GM12878 (cell line): ENCODE results near the gene AKAP8. TPM values are rescaled to one million over a fixed set of nuclear protein-coding genes. Genes with fewer than 3 reads are reported as not detected.
A peak's percentile ranks its signal among the peaks of the same experiment; 100 is the strongest.

Experiments
- ASH2L ChIP-seq: fragments of 300-600, 200-600 bp; sonication (generic); IDR thresholded peaks from 2 replicates; pipeline ENCODE4 v1.6.1; 2017; ENCODE audit warnings: low read depth, mild to moderate bottlenecking, borderline replicate concordance
- CREB1 ChIP-seq: IDR thresholded peaks from 2 replicates; pipeline ENCODE4 v1.6.1; 2012; ENCODE audit warnings: low read depth, mild to moderate bottlenecking, inconsistent platforms
- IRF4 ChIP-seq: IDR thresholded peaks from 2 replicates; pipeline ENCODE4 v1.6.1; 2011; ENCODE audit warnings: low read depth, low read length
- MXI1 ChIP-seq: fragments of 150-350 bp; IDR thresholded peaks from 2 replicates; pipeline ENCODE4 v1.6.1; 2011; ENCODE audit warnings: low read depth, mild to moderate bottlenecking, inconsistent platforms, low read length, improper control_type of control experiment
- SIN3A ChIP-seq: IDR thresholded peaks from 2 replicates; pipeline ENCODE4 v1.6.1; 2012; ENCODE audit warnings: low read depth, low read length, improper control_type of control experiment
- SMC3 ChIP-seq: IDR thresholded peaks from 2 replicates; pipeline ENCODE4 v1.6.1; 2011; ENCODE audit warnings: low read length, improper control_type of control experiment, borderline replicate concordance
- STAT3 ChIP-seq: IDR thresholded peaks from 2 replicates; pipeline ENCODE4 v1.6.1; 2011; ENCODE audit warnings: low read depth, low read length, improper control_type of control experiment
- SUPT20H ChIP-seq: IDR thresholded peaks from 2 replicates; pipeline ENCODE4 v1.6.1; 2011; ENCODE audit warnings: low read depth, mild to moderate bottlenecking, low read length, moderate library complexity, borderline replicate concordance; ENCODE audit not compliant: control insufficient read depth
- TAF1 ChIP-seq: IDR thresholded peaks from 2 replicates; pipeline ENCODE4 v1.6.1; 2011; ENCODE audit warnings: mild to moderate bottlenecking, low read depth, low read length, borderline replicate concordance
- TCF3 ChIP-seq: IDR thresholded peaks from 2 replicates; pipeline ENCODE4 v1.6.1; 2012; ENCODE audit warnings: low read depth, mild to moderate bottlenecking, low read length, borderline replicate concordance; ENCODE audit not compliant: insufficient read depth
- polyA plus RNA-seq, 11 experiments: library from polyadenylated mRNA; depleted of rRNA in 4 of 11; unstranded in 6 of 11; stranded (reverse) in 5 of 11; fragments of >200 nt; fragmentation: Nextera tagmentation in 4 of 11; fragmentation: Illumina TruSeq in 1 of 11; extraction: Ambion mirVana in 4 of 11; extraction: Trizol in 1 of 11; gene quantifications; 1 replicate in 1 of 11; 2 replicates in 10 of 11; pipeline versions ENCODE4 v1.2.1 to v1.2.3, GENCODE V29; 2011 to 2016; ENCODE audit warnings: inconsistent platforms in 2 of 11, missing spikeins in 2 of 11, low read depth in 1 of 11
- total RNA-seq, 4 experiments: library from RNA; depleted of rRNA in 3 of 4; stranded (reverse); fragments of >200 nt in 3 of 4; fragmentation: Illumina TruSeq in 1 of 4; extraction: Trizol in 1 of 4; gene quantifications; 2 replicates each; pipeline versions ENCODE4 v1.2.1 to v1.2.3, GENCODE V29; 2013 to 2021
- TF ChIP-seq, protein P1 (sequence below): fragments of 450-650 bp; IDR thresholded peaks from 2 replicates; pipeline ENCODE4 v1.6.1; 2017; ENCODE audit warnings: low read depth, mild to moderate bottlenecking, moderate library complexity

The AKAP8 gene
- total and polyA plus RNA-seq, 10 of the 15 experiments (the other 5 are each of a cell fraction or from before 2014, with no cell fraction given) = 5.3 to 57.7 (median 20.6) TPM

DNA sequence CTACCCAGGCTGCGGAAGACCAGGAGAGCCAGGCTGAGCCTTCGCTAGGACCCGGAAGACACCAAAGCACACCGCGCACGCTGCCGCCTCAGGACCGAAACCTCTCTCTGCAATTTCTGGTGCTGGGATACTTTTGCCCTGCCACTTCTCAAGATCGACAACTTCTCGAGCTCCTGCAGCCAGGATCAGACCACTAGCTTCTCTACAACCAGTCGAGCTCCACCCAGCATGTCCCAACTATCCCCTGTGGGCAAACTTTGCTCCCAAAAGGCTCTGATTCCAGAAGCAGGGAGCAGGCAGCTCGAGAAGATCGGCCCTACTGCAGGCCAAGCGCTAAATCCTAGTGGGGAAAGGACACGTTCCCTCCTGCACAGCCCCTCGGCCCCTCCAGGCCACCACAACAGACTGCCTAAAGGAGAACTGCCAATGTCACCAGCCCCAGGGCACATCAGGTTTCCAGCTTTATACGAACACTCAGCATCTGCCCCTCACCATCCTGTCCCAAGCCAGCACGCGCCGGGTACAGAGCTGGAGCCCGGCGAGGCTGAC, 979 bp downstream of the AKAP8 start (continued):
- TF ChIP-seq IRF4 = 0 out of 2 replicates have a peak, but pooled peaks have one; percentile 7
- TF ChIP-seq SUPT20H = no peak
- TF ChIP-seq, protein P1, sequence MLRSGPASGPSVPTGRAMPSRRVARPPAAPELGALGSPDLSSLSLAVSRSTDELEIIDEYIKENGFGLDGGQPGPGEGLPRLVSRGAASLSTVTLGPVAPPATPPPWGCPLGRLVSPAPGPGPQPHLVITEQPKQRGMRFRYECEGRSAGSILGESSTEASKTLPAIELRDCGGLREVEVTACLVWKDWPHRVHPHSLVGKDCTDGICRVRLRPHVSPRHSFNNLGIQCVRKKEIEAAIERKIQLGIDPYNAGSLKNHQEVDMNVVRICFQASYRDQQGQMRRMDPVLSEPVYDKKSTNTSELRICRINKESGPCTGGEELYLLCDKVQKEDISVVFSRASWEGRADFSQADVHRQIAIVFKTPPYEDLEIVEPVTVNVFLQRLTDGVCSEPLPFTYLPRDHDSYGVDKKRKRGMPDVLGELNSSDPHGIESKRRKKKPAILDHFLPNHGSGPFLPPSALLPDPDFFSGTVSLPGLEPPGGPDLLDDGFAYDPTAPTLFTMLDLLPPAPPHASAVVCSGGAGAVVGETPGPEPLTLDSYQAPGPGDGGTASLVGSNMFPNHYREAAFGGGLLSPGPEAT = peak; percentile 62
- TF ChIP-seq CREB1 = no peak
- 0 out of 2 replicates have a peak, but pooled peaks have one; percentile 68 for TF ChIP-seq STAT3
- TF ChIP-seq SMC3 = peak; percentile 24; the same call in 1 of the 2 replicates
- peak; percentile 68; the same call in 1 of the 2 replicates for TF ChIP-seq SIN3A
- no peak for TF ChIP-seq ASH2L
- TF ChIP-seq TCF3 = no peak
- peak; percentile 95 for TF ChIP-seq MXI1
- peak; percentile 36; the same call in 1 of the 2 replicates for TF ChIP-seq TAF1
